Measurements from ENCODE around the gene ACTR1B. TPM values are rescaled to one million over a fixed set of nuclear protein-coding genes. Genes with fewer than 3 reads are reported as not detected.
A peak's percentile ranks its signal among the peaks of the same experiment; 100 is the strongest.
"Not testable (repeated sequence)": the region's sequence is repeated elsewhere in the genome, so short reads cannot be mapped to it uniquely, and the experiment has no call there.

The ACTR1B gene
- total RNA-seq, result 10 to 100 TPM; 33.2 to 91.2 (median 69.3) TPM

- H3K4me1 ChIP-seq, result peaks cover 0 to 19% of the 10 kb centered on the region in 2 donors
- peak within 1 kb of the TSS; percentile 98 to 99 for H3K27ac ChIP-seq
- H3K4me3 ChIP-seq, result peak within 1 kb of the TSS; percentile 77 to 81
- H3K9me3 ChIP-seq, result no peaks in the 10 kb centered on the region
- H3K36me3 ChIP-seq, result no peaks in the 10 kb centered on the region
- intact Hi-C loops (cut with DNase I; ENCODE audit: low total_unique reads), result no loop called here
- H3K27me3 ChIP-seq, result no peaks in the 10 kb centered on the region
- peak; percentile 98 for DNase-seq
- TF ChIP-seq POLR2A (IDR thresholded peaks at IDR 0.05) (peak; percentile 90 to 97), CTCF (IDR thresholded peaks at IDR 0.05) (peak; percentile 17 to 71 (median 57))
These were observed at the start of gene ACTR1B for GRCh38 chr2:97663962-97664635. ACTR1B (minus strand) TSS chr2:97664044; CDS start chr2:97663890, 154 bp downstream.

DNA sequence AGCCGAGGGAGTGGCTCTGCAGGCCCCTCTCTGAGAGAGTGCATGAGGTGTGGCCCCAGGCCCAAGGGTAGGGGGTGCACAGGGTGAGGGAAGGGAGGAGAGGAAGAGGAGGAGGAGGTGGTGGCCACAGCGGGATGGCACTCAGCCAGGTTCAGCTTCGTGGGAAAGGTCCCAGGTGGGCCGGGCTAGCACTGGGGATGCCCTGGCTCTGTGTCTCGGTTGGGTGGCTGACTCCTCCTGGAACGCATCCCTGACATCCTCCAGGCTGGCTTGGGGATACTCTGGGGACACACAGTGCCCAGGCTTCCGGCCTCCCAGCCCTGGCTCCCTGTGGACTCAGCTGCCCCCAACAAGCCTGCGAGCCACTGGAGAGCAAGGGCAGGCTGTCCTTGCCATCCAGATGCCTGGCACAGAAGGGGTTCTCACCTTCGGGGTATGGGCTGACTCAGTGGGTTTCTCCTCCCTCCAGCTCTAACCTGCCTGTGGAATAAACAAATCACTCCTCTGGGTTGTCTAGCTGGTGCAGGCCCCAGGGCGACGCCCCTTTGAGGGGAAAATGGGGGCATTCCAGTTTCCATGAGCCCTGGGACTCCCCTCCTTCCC, 49.0 kb upstream of the ACTR1B start:
- DNase-seq, result no peak
- no peak overlapping the region for H3K27ac ChIP-seq
- no peaks in the 10 kb centered on the region for H3K4me1 ChIP-seq
- intact Hi-C loops (cut with DNase I; ENCODE audit: low total_unique reads), result no loop called here
- H3K27me3 ChIP-seq, result no peaks in the 10 kb centered on the region
- H3K9me3 ChIP-seq, result no peaks in the 10 kb centered on the region
- H3K36me3 ChIP-seq, result no peaks in the 10 kb centered on the region
- no peak overlapping the region for H3K4me3 ChIP-seq
- no peak for TF ChIP-seq CTCF (IDR thresholded peaks at IDR 0.05)
- TF ChIP-seq POLR2A (IDR thresholded peaks at IDR 0.05), result no peak

GRCh38 chr2:97712175-97712574, 48.3 kb upstream of the ACTR1B start:
- H3K27me3 ChIP-seq; DNase-seq; H3K9me3 ChIP-seq; H3K36me3 ChIP-seq; H3K27ac ChIP-seq; H3K4me3 ChIP-seq; intact Hi-C loops (cut with DNase I; ENCODE audit: low total_unique reads); H3K4me1 ChIP-seq: not testable (repeated sequence)

DNA sequence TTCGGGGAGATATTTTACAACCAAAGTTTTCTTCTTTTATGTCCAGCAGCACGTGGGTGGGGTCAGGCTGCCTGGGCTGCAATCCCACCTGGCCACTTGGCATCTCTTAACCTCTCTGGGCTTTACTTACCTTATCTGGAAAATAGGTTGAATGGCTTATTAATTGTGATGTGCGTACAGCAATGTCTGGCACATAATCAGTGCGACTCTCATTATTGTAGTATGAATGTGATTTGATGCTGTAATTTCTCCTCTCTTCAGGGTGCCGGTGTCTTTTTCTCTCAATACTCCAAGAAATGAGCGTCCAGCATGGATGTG, 47.5 kb upstream of the ACTR1B start:
- no peak for TF ChIP-seq CTCF (IDR thresholded peaks at IDR 0.05)
- TF ChIP-seq POLR2A (IDR thresholded peaks at IDR 0.05), result no peak
- no peak for DNase-seq
- no peak overlapping the region for H3K27ac ChIP-seq
- no peaks in the 10 kb centered on the region for H3K4me1 ChIP-seq
- H3K36me3 ChIP-seq, result no peaks in the 10 kb centered on the region
- H3K27me3 ChIP-seq, result no peaks in the 10 kb centered on the region
- H3K9me3 ChIP-seq, result no peaks in the 10 kb centered on the region
- intact Hi-C loops (cut with DNase I; ENCODE audit: low total_unique reads), result no loop called here
- H3K4me3 ChIP-seq, result no peak overlapping the region

GRCh38 chr2:97708608-97709007, 44.8 kb upstream of the ACTR1B start:
- intact Hi-C loops (cut with DNase I; ENCODE audit: low total_unique reads), result no loop called here
- DNase-seq, result no peak
- H3K4me1 ChIP-seq, result no peaks in the 10 kb centered on the region
- no peak overlapping the region for H3K27ac ChIP-seq
- no peaks in the 10 kb centered on the region for H3K36me3 ChIP-seq
- no peaks in the 10 kb centered on the region for H3K27me3 ChIP-seq
- no peak overlapping the region for H3K4me3 ChIP-seq
- no peaks in the 10 kb centered on the region for H3K9me3 ChIP-seq
- TF ChIP-seq POLR2A (IDR thresholded peaks at IDR 0.05), result no peak
- no peak for TF ChIP-seq CTCF (IDR thresholded peaks at IDR 0.05)
